Left ventricle myocardium inferior (tissue), 1 donor: ENCODE results near the gene TMEM151B. TPM values are rescaled to one million over a fixed set of nuclear protein-coding genes. Genes with fewer than 3 reads are reported as not detected.
A peak's percentile ranks its signal among the peaks of the same experiment; 100 is the strongest.

ENCODE experiments used
- DNase-seq: peaks from one replicate; pipeline ENCODE4 v3.0.0-alpha.2; 2020
- H3K27ac ChIP-seq: fragments of 200-600 bp; replicated peaks from 2 replicates; pipeline ENCODE4 v1.8.0; 2021
- H3K27me3 ChIP-seq: fragments of 200-600 bp; 2 replicates; pipeline ENCODE4 v1.8.0; 2021; ENCODE audit warnings: low read depth
- H3K36me3 ChIP-seq: fragments of 200-600 bp; 2 replicates; pipeline ENCODE4 v1.8.0; 2021
- H3K4me1 ChIP-seq: fragments of 200-600 bp; 2 replicates; pipeline ENCODE4 v1.8.0; 2021
- H3K4me3 ChIP-seq: fragments of 200-600 bp; 2 replicates; pipeline ENCODE4 v1.8.0; 2021; ENCODE audit warnings: mild to moderate bottlenecking, moderate library complexity
- H3K9me3 ChIP-seq: fragments of 200-600 bp; replicated peaks from 2 replicates; pipeline ENCODE4 v1.8.0; 2021
- intact Hi-C: fragments of 100-400 bp; cut with micrococcal nuclease; formaldehyde crosslinking; loops from one replicate; pipeline ENCODE4 v1.11.0; 2022
- total RNA-seq: library from RNA; stranded (reverse); fragmentation: NEBNext Ultra II Directional; extraction: Animal tissue kit (Norgen Biotek cat#: 25700); gene quantifications from one replicate; pipeline ENCODE4 v1.2.1, GENCODE V29; 2021
- TF ChIP-seq, protein P1 (sequence below): fragments of 200-600 bp; IDR thresholded peaks from 2 replicates; pipeline ENCODE4 v1.8.0; 2021; ENCODE audit warnings: antibody characterized with exemption, mild to moderate bottlenecking, borderline replicate concordance
- donor health status: DM: no; HTN: yes; CAD: no; lungs with severe emphysema.

Gene TMEM151B
- total RNA-seq, 1 donor from 2014 or later, result not detected

DNA sequence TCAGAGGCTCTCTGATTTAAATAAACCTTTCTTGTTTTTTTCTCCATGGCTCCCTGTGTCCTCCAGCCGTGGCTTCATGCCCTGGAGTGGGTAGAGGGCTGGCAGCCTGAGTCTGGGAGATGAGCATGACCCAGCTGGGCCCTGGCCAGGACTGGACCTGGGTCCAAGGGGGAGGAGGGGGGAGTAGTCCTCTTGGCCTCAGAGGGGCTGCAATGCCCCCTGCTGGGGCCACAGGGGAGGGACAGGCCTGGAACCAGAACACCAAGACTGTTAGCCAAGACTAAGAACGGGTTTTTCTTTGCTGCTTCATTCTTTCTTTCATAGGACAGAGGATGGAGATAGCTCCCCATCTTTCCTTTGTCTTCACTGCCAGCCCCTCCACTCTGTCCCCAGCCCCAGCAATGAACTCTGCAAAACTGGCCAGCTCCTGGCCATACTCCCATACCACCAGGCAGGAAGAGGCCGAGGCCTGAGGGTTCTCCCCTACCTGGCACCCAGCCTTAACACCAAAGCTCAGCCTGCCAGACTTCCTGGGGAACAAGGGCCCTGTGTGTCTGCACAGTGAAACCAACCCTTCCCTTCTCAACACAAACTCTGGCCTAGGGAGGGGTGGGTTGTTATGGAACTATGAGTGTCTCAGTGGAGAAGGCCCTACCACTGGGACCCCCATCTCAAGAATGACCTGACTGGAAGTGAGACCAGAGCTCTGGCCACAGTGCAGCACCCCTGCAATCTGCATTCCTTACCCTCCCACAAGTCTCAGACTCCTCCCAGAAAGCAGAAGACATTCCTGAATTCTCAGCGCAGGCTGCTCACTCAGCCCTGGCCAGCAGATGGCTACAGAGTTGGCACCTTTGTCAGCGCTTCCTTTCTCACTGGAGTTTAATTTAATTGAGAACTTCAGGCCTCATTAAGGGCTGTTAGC lies 35.9 kb upstream of the TMEM151B start:
- peak overlapping the region; percentile 98 for H3K27ac ChIP-seq
- H3K9me3 ChIP-seq, result no peaks in the 10 kb centered on the region
- H3K4me1 ChIP-seq, result peaks cover 90% of the 10 kb centered on the region
- peak; percentile 90 for DNase-seq
- H3K36me3 ChIP-seq, result peaks cover 40% of the 10 kb centered on the region
- H3K4me3 ChIP-seq, result no peak overlapping the region
- intact Hi-C loops, result no loop called here
- no peaks in the 10 kb centered on the region for H3K27me3 ChIP-seq
- TF ChIP-seq, protein P1, sequence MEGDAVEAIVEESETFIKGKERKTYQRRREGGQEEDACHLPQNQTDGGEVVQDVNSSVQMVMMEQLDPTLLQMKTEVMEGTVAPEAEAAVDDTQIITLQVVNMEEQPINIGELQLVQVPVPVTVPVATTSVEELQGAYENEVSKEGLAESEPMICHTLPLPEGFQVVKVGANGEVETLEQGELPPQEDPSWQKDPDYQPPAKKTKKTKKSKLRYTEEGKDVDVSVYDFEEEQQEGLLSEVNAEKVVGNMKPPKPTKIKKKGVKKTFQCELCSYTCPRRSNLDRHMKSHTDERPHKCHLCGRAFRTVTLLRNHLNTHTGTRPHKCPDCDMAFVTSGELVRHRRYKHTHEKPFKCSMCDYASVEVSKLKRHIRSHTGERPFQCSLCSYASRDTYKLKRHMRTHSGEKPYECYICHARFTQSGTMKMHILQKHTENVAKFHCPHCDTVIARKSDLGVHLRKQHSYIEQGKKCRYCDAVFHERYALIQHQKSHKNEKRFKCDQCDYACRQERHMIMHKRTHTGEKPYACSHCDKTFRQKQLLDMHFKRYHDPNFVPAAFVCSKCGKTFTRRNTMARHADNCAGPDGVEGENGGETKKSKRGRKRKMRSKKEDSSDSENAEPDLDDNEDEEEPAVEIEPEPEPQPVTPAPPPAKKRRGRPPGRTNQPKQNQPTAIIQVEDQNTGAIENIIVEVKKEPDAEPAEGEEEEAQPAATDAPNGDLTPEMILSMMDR, result peak; percentile 88

DNA sequence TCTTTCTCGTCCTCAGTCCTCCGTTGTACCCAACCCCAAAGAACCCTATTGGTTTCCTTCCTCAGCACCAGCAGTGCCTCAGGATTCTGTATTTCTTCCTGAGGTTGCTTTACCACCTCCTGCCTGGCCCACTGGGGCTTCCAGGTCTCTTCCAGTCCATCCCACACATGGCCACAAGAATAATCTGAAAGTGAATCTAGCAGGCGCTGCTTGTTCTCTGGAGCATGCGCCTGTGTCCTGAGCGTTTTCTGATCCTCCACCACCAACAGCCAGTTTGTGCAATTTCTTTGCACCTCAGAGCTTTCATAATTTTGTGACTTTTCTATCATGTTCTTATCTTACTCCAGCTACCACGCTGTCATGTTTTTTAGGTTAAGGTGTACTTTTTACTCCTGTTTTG lies 35.0 kb upstream of the TMEM151B start:
- Histone ChIP-seq H3K27ac (peak overlapping the region; percentile 98), H3K36me3 (peaks cover 32% of the 10 kb centered on the region), H3K27me3 (no peaks in the 10 kb centered on the region), H3K9me3 (no peaks in the 10 kb centered on the region), H3K4me3 (no peak overlapping the region), H3K4me1 (peaks cover 81% of the 10 kb centered on the region)
- TF ChIP-seq, protein P1, result no peak
- no peak for DNase-seq
- intact Hi-C loops, result no loop called here

DNA sequence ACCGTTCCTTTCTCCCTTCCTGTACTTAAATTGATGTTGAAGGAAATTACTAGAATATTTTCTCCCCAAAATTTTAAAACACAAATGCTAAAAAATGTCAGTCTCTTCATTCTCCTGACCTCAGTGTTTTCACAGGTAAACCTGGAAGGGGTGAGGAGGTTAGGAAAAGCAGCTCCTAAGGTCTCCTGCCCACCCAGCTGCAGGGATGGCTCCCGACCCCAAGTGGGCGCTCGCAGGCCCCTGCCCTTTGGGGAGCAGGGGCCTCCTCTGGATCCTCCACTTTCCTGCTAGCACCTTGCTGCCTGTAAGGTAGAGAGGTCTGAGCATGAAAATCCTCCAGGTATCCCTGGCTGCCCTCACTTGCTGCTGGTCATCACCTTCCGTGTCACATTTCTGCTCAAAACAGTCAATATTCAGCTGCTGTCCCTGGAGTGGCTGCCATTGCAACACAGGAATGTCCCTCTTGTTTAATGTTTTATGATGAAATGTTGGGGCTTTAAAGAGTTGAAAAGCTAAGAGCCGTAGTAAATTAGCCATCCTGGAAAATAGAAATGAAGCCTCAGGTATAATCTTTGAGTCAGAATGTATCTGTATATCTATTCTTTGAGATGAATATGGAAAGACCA lies 34.2 kb upstream of the TMEM151B start:
- Histone ChIP-seq H3K4me1 (peaks cover 74% of the 10 kb centered on the region), H3K27me3 (no peaks in the 10 kb centered on the region), H3K36me3 (peaks cover 25% of the 10 kb centered on the region), H3K9me3 (no peaks in the 10 kb centered on the region), H3K27ac (peak overlapping the region; percentile 98), H3K4me3 (no peak overlapping the region)
- DNase-seq, result no peak
- TF ChIP-seq, protein P1, result no peak
- intact Hi-C loops, result no loop called here

DNA sequence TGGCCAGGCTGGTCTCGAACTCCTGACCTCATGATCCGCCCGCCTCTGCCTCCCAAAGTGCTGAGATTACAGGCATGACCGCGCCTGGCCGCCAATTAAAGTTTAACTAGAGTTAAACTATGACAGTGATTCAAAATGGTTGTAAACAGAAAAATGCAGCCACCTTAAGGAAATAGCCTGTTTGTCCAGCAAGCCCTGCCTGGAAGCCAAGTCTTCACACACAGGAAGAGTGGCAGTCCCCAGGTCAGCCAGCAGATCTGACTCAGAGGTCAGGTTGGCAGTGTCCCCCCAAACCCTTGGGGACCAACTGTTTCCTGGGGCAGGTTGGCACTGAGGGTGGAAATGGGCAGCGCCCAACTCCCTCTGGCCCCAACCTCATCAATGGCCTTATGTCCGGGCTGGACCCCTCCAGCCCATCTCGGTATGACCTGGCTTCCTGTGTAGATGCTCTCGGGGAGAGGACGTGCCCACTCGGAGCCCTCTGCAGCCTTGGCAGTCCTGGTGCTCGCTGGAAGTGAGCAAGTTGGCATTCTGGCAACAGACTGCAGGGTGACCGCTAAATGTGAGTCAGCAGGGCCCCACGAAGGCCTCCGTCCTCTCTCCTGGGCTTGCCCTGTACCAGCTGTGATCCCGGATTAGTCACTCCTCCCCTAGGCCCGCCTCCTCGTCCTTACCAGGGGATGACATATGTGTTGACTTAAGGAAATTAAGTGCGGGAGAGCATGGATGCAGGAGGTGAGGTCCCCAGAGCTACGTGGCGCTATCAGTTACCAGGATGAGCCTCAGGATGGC lies 33.0 kb upstream of the TMEM151B start:
- Histone ChIP-seq H3K9me3 (no peaks in the 10 kb centered on the region), H3K36me3 (peaks cover 12% of the 10 kb centered on the region), H3K27ac (peak overlapping the region; percentile 98), H3K27me3 (no peaks in the 10 kb centered on the region), H3K4me3 (peak overlapping the region; percentile 78), H3K4me1 (peaks cover 62% of the 10 kb centered on the region)
- TF ChIP-seq, protein P1, result no peak
- peak; percentile 89 for DNase-seq
- intact Hi-C loops, result no loop called here

DNA sequence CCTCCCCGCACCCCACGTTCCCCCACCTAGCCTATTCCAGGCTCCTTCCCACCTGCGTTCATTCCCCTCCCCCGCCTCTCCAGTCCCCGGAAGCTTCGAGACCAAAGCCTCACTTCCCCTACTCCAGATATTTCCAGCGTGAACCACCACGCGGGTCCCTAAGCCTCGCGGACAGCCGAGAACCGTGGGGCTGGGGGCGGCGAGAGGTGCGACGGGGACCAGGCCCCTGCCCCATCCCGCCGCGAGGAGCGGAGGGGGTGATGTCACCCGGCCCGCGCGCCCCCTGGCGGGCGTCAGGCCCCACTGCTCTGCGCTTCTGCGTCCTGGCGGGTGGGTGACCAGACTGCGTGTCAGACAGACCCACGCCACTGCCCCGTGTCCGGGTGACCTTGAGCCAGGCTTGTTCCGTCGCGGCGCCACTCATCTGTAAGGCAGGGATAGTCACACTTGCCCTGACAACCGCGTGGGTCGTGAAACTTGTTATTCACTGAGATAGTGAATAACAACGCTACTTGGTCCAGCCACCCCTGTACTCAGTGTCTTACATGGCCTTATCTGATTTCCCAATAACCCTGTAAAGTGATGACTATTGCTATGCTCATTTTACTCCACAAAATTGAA lies 32.3 kb upstream of the TMEM151B start:
- TF ChIP-seq, protein P1, result peak; percentile 97
- Histone ChIP-seq H3K27me3 (no peaks in the 10 kb centered on the region), H3K9me3 (no peaks in the 10 kb centered on the region), H3K36me3 (peaks cover 5% of the 10 kb centered on the region), H3K4me3 (peak overlapping the region; percentile 78), H3K27ac (peak overlapping the region; percentile 98), H3K4me1 (peaks cover 55% of the 10 kb centered on the region)
- DNase-seq, result peak; percentile 81
- intact Hi-C loops, result loop anchor here (2.0 kb wide), 1 partner anchor 65 kb away; no protein-coding TSS in a partner anchor
